ENCODE data around the gene ZNF800.

Gene ZNF800

GRCh38 chr7:127375631-127376030 is 16.9 kb downstream of the ZNF800 start:
- TF ChIP-seq CTCF (IDR thresholded peaks at IDR 0.05) = no peak

- no peak for TF ChIP-seq CTCF (IDR thresholded peaks at IDR 0.05)
Observed at GRCh38 chr7:127367679-127368078, 24.8 kb downstream of the ZNF800 start.

- TF ChIP-seq CTCF (IDR thresholded peaks at IDR 0.05) = no peak
Observed at GRCh38 chr7:127366680-127367079, 25.8 kb downstream of the ZNF800 start.

- no peak for TF ChIP-seq CTCF (IDR thresholded peaks at IDR 0.05)
Observed at GRCh38 chr7:127365957-127366315, 26.6 kb downstream of the ZNF800 start.

GRCh38 chr7:127365164-127365956 is 27.1 kb downstream of the ZNF800 start:
- TF ChIP-seq CTCF (IDR thresholded peaks at IDR 0.05) = no peak

GRCh38 chr7:127362364-127363027 is 30.0 kb downstream of the ZNF800 start:
- no peak for TF ChIP-seq CTCF (IDR thresholded peaks at IDR 0.05)

- no peak for TF ChIP-seq CTCF (IDR thresholded peaks at IDR 0.05)
Observed at GRCh38 chr7:127361736-127362135, 30.8 kb downstream of the ZNF800 start.

Data from LNCAP (cell line).